Gastroesophageal sphincter (tissue), 3 donors: ENCODE results near the gene RIC8B.

Experiments used
- CTCF ChIP-seq, 4 experiments: fragments of 200-600 bp in 2 of 4; fragments of 450-650 bp in 2 of 4; sonication (generic) in 1 of 4; IDR thresholded peaks; one replicate each; pipeline ENCODE4 v1.5.1; 2017 to 2019; ENCODE audit warnings: antibody characterized with exemption in 4 of 4, mild to moderate bottlenecking in 2 of 4, moderate library complexity in 2 of 4
- POLR2AphosphoS5 ChIP-seq: sonication (generic); formaldehyde crosslinking; IDR thresholded peaks from one replicate; pipeline ENCODE4 v1.6.1; 2017; ENCODE audit warnings: antibody characterized with exemption

- TF ChIP-seq CTCF (IDR thresholded peaks at IDR 0.05): no peak
- TF ChIP-seq POLR2AphosphoS5: no peak
Observed at GRCh38 chr12:106918746-106919145, 144.3 kb downstream of the RIC8B start.
